ENCODE results near the gene COPB2. TPM values are rescaled to one million over a fixed set of nuclear protein-coding genes. Genes with fewer than 3 reads are reported as not detected.
"Not testable (repeated sequence)": the region's sequence is repeated elsewhere in the genome, so short reads cannot be mapped to it uniquely, and the experiment has no call there.

COPB2 gene
- total RNA-seq, 4 donors from 2014 or later, result 69.7 to 103 (median 87.2) TPM

GRCh38 chr3:139388821-139389551 is 461 bp downstream of the COPB2 start:
- no peak for DNase-seq
- TF ChIP-seq POLR2A (IDR thresholded peaks at IDR 0.05), result no peak
- TF ChIP-seq, protein P1, sequence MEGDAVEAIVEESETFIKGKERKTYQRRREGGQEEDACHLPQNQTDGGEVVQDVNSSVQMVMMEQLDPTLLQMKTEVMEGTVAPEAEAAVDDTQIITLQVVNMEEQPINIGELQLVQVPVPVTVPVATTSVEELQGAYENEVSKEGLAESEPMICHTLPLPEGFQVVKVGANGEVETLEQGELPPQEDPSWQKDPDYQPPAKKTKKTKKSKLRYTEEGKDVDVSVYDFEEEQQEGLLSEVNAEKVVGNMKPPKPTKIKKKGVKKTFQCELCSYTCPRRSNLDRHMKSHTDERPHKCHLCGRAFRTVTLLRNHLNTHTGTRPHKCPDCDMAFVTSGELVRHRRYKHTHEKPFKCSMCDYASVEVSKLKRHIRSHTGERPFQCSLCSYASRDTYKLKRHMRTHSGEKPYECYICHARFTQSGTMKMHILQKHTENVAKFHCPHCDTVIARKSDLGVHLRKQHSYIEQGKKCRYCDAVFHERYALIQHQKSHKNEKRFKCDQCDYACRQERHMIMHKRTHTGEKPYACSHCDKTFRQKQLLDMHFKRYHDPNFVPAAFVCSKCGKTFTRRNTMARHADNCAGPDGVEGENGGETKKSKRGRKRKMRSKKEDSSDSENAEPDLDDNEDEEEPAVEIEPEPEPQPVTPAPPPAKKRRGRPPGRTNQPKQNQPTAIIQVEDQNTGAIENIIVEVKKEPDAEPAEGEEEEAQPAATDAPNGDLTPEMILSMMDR (IDR thresholded peaks at IDR 0.05), result no peak
- no peaks in the 10 kb centered on the region for H3K36me3 ChIP-seq
- peak overlapping the region; percentile 83 to 97 (median 92) for H3K27ac ChIP-seq
- peak overlapping the region; percentile 70 to 90 (median 82) for H3K4me3 ChIP-seq
- H3K9me3 ChIP-seq, result no peaks in the 10 kb centered on the region
- peaks cover 0 to 16% (median 0%) of the 10 kb centered on the region in 4 donors for H3K4me1 ChIP-seq
- no peaks in the 10 kb centered on the region for H3K27me3 ChIP-seq

- no peak for DNase-seq
Measured at GRCh38 chr3:139388077-139388476, 1.4 kb downstream of the COPB2 start.

GRCh38 chr3:139382291-139382690 is 7.2 kb downstream of the COPB2 start:
- H3K36me3 ChIP-seq, result peaks cover 0 to 55% (median 0%) of the 10 kb centered on the region in 3 donors
- H3K27me3 ChIP-seq, H3K27ac ChIP-seq, H3K9me3 ChIP-seq, H3K4me1 ChIP-seq, H3K4me3 ChIP-seq, DNase-seq: not testable (repeated sequence)

More at GRCh38 chr3:139388077-139388476, 1.4 kb downstream of the COPB2 start:
- TF ChIP-seq, protein P1 (IDR thresholded peaks at IDR 0.05), result no peak
- TF ChIP-seq POLR2A (IDR thresholded peaks at IDR 0.05), result no peak
- peaks cover 0 to 16% (median 0%) of the 10 kb centered on the region in 4 donors for H3K4me1 ChIP-seq
- no peak overlapping the region for H3K27ac ChIP-seq
- H3K36me3 ChIP-seq, result peaks cover 0 to 2% (median 0%) of the 10 kb centered on the region in 3 donors
- H3K27me3 ChIP-seq, result no peaks in the 10 kb centered on the region
- no peaks in the 10 kb centered on the region for H3K9me3 ChIP-seq
- peak overlapping the region in 1 of 4 donors; percentile 70 for H3K4me3 ChIP-seq

- DNase-seq, result no peak
- no peaks in the 10 kb centered on the region for H3K4me1 ChIP-seq
- no peak overlapping the region for H3K27ac ChIP-seq
- no peak for TF ChIP-seq POLR2A (IDR thresholded peaks at IDR 0.05)
- TF ChIP-seq, protein P1 (IDR thresholded peaks at IDR 0.05), result no peak
- H3K9me3 ChIP-seq, result no peaks in the 10 kb centered on the region
- no peak overlapping the region for H3K4me3 ChIP-seq
- H3K36me3 ChIP-seq, result peaks cover 0 to 72% (median 0%) of the 10 kb centered on the region in 3 donors
- no peaks in the 10 kb centered on the region for H3K27me3 ChIP-seq
Measured at GRCh38 chr3:139380575-139380974, 8.9 kb downstream of the COPB2 start.

GRCh38 chr3:139378587-139379241 is 10.7 kb downstream of the COPB2 start:
- Histone ChIP-seq H3K9me3 (no peaks in the 10 kb centered on the region), H3K27me3 (no peaks in the 10 kb centered on the region), H3K27ac (no peak overlapping the region), H3K4me3 (no peak overlapping the region), H3K4me1 (no peaks in the 10 kb centered on the region), H3K36me3 (peaks cover 0 to 91% (median 0%) of the 10 kb centered on the region in 3 donors)
- DNase-seq, result no peak
- no peak for TF ChIP-seq POLR2A (IDR thresholded peaks at IDR 0.05)
- TF ChIP-seq, protein P1 (IDR thresholded peaks at IDR 0.05), result no peak

DNA sequence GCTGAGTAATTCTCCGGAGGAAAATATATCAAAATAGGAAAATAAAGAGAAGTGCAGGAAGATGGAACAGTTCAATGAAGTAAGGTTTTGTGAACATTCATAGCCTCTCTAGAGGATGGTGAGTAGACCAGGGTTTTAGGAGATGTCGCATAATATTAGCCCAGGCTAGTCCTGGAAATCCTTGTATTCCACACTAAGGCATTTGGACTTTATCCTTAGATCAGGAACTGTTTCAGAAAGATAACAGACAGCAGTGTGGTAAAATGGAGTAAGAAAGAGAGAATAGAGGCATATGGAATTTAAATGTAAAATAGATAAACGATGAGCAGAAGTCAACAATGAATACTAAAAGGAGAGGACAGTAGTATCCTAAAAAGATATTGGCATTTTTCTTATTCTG is 12.1 kb downstream of the COPB2 start:
- no peaks in the 10 kb centered on the region for H3K27me3 ChIP-seq
- no peak overlapping the region for H3K4me3 ChIP-seq
- no peaks in the 10 kb centered on the region for H3K4me1 ChIP-seq
- TF ChIP-seq, protein P1 (IDR thresholded peaks at IDR 0.05), result no peak
- TF ChIP-seq POLR2A (IDR thresholded peaks at IDR 0.05), result no peak
- no peaks in the 10 kb centered on the region for H3K9me3 ChIP-seq
- H3K27ac ChIP-seq, result no peak overlapping the region
- peaks cover 0 to 95% (median 0%) of the 10 kb centered on the region in 3 donors for H3K36me3 ChIP-seq
- no peak for DNase-seq
